Non-pigmented ciliary epithelial cell (primary cell): ENCODE measurements around the gene LRRC31.
A peak's percentile ranks its signal among the peaks of the same experiment; 100 is the strongest.

Experiments used
- DNase-seq: peaks from one replicate; pipeline ENCODE4 v3.0.0-alpha.2; 2010; ENCODE audit warnings: low read depth

LRRC31 gene

DNA sequence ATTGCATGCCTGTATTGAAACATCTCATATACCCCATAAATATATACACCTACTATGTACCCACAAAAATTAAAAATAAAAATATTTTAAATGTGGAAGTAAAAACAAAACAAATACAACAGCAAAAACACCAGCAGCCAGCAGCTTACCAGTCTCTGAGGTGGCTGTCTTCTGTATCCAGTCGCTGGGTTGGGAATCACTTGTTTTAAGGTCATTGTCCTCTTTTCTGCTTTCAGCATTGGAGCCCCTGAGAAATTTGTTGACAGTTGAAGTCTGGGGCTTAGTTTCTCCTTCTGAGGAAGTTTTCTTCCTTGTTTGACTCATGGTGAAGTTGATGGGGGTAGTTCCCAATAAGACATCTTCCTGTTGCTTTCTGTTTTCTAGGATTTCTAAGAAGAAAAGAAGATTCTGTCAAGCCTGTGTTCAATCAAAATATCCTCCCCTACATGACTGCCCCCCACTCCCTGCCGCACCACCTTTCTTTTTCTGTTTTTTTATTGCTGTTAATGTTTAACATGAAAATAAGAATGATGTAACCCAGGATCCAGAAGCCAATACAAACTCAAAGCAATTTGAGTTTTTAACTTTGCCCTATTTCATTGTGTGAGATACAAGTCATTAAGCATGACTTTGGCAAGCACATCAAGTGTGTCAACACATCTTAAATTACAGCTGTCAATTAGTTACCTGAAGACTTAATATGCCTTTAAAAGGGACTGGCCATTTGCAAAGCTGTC is at the start of gene LRRC31:
Gene LRRC31, minus strand, starts transcription at position 452 of the 737 bp plus-strand sequence. Its CDS starts 128 bp downstream, at position 324.
- DNase-seq = no peak

DNA sequence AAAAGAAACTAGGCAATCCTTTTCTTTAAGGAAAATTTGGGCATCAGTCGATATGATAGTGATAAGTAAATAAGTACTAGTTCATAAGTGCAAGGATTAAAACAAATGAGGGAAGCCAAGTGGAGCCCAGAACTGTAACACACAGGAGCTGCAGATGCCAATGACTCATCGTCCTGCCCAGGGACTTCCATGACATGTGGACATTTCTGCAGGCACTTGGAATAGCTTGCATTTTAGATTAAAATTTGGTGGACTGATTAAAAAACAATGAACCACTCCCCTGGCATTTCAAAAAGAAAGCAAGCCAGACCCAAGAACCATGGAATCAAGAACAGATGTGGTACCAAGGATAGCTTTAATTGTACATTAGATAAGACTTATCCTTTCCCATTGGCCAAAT is 44.6 kb upstream of the LRRC31 start:
- peak; percentile 8 for DNase-seq

DNA sequence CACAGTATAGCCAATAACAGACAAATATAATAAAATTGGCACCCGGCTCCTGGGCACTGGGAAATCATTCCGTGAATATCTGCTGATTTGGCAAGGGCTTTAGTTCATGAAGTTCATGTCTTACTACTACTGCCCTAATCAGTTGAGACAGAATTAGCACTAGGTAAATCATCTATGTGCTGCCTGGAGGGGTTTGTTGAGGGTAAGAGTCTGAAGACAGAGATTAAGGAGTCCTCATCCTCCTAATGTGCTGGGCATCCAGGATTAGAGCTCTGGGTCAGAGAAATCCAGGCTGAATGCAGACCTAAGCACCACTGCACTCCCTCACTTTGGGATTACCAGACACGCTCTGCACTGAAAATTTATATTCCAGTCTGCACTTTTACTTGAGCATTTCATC is 43.6 kb upstream of the LRRC31 start:
- DNase-seq = no peak

DNA sequence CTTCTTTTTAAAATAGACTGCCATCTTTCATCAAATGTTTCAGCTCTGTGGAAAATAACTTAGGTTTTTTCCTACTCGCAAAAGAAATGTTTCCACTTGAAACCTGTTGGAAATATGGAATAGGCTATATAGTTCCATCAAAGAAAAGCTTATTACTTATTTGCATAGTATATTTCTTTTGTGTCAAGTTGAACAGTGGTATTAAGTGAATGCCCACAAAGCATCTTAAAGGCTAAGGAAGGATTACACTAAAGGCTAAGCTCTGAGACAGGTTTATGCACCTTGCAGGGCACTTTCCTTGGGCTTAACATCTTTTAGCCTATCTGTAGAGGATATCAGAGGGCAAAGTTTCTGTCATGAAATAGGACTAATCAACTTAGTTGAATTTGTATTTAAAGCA is 41.5 kb upstream of the LRRC31 start, which contains the start of gene SAMD7:
Gene SAMD7, plus strand, starts transcription at position 301 of the 400 bp plus-strand sequence. CDS start 7,927 bp downstream, outside the sequence.
- DNase-seq = no peak

DNA sequence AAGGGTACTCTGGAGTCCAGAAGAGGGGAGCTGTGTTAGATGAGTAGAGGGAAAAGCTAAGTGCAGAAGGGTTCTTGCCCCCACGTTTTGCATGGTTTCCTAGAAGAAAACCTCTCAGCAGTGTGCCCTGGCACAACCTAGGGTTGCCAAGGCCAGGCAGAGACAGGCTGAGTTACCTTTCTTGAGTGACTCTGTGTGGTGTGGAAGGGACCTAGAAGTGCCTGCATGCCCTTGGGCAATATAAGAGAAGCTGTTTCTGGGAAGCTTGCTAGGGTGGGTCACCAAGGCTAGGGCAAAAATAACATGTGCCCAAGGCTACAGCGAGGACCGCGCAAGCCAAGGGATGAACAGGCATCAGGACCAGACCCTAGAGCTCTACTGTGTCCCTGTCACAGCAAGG is 38.2 kb upstream of the LRRC31 start:
- DNase-seq = no peak

DNA sequence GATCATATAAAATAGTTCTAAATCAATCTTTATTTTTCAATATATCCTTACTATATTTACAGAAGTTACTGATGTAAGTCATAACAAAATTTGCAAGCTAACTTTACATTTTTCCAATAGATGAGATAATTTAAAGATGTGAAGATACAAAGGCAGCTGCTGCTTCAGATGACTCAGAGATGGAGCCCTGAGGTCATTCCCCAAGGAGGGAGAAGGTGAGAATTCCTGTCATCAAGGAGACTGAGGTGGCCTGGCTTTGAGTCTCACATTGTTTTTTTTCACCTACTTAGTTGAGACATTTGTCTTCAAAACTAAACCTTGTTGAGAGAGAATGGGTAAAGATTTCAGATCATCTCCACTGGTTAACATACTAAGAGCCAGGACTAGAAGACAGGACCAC is 37.7 kb upstream of the LRRC31 start:
- no peak for DNase-seq

DNA sequence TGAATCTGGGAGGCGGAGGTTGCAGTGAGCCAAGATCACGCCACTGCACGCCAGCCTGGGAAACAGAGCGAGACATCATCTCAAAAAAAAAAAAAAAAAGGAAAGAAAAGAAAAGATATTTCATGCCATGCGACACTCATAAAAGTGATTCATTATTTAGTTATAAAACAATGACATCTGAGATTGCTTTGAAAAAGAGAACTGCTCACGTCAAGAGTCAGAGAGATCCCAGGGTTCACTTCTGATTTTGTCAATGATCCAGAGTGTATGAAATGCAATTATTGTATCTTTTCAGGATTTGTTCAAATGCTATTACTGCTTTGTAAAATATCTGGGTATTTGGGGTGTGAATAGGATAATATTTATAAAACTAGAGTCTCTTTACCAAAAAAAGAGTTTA is 35.7 kb upstream of the LRRC31 start:
- DNase-seq = no peak

DNA sequence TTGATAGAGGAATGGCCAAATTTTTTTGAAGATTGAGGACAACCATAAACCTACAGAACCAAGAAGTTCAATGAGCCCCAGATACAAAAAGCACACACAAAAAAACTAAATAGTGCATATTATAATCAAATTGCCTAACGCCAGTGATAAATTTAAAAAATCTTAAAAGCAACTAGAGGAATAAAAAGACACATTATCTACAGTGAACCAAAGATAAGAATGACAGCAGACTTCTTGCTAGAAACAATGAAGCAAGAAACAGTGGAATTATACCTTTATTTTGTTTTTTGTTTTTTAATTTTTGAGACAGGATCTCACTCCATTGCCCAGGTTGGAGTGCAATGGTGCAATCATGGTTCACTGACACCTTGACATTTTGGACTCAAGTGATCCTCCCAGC is 31.7 kb upstream of the LRRC31 start:
- no peak for DNase-seq

DNA sequence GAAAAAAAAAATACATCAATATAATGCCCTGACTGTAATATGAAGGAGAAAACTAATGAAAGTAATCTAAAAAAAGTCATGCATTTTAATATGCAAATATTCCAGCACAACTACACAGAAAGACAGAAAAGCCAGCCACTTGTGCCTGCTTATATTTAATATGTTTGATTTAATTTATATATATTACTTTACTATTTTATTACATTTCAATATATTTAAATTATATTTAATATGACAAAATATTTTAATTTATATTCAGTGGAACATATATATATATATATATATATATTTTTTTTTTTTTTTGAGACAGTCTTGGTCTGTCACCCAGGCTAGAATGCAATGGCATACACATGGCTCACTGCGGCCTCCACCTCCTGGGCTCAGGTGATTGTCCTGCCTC is 27.5 kb upstream of the LRRC31 start:
- no peak for DNase-seq

DNA sequence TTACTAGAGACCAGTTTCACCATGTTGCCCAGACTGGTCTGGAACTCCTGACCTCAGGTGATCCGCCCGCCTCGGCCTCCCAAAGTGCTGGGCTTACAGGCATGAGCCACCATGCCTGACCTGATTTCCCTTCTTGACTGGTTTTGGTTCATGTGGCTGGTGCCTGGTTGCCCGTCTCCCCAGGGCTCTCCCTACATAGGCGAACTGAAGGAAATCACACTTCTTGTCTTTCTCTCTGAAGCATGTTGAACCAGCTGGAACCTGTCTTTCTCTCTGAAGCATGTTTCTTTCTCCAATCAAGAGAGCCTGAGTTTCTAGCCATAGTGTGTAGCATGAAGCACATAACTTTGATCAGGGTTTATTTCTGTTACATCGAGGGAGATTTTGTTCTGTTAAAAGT is 25.3 kb upstream of the LRRC31 start:
- no peak for DNase-seq

DNA sequence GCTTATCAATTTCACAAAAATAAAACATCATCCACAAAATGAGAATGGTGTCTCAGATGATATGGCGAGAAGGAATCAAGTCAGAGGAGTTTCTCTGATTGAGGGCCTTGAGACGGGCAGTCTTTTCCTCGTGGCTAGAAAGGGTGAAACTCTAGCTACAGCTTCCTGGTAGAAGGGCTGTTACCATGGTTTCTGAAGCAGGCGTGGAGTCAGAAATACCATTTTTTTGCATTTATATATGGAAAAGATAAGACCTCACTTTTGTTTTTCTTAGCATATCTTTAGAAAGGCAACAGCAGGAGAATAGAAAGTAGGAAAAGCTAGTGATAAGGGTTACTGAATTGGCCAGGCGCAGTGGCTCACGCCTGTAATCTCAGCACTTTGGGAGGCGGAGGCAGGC is 24.4 kb upstream of the LRRC31 start:
- DNase-seq = no peak

DNA sequence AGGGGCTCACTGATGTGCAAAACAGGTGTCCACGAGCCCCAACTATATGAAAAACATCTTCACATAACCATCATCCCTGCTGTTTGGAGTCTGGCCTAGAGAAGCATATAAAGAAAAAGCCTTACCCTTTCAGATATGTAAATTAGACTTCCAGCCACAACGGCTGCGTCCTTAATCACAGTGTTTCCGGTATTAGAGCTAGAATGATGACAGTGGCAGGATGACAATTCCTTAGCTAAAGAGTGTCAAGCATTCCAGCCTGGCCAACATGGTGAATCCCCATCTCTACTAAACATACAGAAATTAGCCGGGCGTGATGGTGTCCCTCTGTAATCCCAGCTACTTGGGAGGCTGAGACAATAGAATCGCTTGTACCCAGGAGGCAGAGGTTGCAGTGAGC is 22.2 kb upstream of the LRRC31 start:
- no peak for DNase-seq

DNA sequence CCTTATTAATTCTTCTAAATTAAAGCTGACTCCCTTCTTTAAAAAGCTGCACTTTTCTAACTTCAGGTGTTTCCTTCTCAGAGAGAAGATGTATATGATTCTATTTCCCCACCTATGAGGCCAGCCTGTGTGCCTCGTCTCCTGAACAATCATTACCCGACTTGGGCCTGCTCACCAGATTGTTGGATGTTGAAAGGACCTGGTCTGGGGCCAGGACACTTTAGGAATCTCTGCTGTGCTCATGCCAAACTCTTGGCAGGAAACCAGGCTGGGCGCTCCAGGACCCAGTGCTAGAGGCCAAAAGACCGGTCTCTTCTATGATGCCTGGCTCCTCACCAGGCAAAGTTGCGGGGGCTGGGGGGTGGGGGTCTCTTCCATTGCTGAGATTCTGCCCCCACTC is 16.9 kb upstream of the LRRC31 start:
- no peak for DNase-seq

DNA sequence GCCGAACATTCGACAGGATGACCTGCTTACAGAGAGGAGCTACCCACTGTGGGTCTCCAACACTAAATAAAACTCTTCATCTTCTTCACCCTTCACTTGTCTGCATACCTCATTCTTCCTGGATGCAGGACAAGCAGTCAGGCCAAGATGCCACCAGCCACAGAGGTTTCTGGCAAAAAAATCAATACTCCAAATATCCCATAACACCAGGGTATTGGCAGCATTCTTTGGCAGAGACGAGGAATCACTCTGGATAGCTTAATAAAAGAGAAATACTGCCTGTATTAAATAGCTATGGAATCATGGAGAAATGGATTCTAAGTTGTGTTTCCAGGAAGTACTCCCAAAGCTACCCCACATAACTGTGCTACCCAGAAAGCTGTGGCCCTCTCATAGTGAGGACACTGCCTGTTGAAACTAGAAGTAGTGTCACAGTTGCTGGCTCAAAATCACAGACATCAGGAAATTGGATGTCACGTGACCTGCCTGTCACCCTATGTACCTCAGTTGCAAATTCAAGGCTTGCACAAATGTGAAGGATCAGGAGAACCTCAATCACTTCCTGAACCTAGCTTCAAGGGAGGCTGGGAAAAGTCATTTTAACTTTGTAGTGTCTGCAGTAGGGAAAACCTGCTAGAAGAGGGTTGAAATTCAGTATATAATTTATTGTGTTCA is 11.0 kb upstream of the LRRC31 start:
- no peak for DNase-seq

DNA sequence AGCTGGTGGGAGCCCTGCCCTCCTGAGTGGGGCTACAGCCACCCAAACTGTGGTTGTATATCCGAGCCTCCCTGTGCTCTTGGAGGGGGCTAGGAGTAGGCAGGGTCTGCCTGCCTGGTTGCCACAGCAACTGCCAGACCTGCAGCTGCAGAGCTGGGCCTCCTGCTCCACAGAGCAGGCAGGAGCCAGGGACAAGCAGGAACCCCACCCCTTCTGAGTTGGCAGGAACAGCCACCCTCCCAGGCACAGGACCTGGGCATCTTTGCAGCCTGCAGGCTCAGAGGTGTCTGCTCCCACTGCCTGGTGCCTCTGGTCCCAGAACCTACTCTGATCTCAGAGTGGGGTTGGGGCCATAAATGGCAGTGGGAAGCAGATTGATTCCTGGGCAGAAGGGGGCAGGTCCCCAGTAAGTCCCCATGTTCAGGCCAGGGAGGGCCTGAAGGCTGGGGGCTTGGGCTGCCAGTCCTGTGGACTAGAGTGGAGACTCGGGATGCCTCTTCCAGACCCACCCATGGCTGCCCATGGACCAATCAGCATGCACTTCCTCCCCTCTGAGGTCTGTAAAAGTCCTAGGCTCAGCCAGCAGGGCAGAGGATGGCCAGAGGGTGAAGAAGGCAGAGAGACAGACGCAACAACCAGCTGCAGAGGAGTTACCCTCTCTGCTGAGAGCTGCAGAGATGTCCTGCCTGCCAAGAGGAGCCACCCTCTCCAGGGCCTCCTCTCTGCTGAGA is 10.3 kb upstream of the LRRC31 start:
- no peak for DNase-seq

DNA sequence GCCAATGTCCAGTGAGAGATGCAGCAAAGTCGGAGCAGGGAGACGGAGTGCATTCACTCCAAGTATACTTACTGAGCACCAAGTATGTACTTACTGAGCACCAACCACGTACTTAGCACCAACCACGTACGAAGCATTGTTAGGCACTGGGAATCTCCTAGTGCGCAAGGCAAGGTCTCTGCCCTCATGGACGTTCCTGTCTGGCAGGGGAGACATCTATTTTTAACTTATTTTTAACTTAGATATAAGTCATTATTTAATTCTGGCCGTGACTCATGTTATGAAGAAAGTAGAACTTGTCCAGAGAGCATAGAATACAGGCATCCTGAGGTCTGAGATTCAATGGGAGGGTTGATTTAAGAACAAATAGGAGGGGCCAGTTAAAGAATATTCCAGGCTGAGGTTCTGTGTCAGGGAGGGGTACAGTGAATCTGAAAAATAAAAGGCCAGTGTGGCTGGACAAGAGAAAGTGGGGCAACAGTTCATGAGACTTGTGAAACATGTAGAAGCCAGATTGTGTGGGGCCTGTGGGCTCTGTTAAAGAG is 9.3 kb upstream of the LRRC31 start:
- DNase-seq = no peak

DNA sequence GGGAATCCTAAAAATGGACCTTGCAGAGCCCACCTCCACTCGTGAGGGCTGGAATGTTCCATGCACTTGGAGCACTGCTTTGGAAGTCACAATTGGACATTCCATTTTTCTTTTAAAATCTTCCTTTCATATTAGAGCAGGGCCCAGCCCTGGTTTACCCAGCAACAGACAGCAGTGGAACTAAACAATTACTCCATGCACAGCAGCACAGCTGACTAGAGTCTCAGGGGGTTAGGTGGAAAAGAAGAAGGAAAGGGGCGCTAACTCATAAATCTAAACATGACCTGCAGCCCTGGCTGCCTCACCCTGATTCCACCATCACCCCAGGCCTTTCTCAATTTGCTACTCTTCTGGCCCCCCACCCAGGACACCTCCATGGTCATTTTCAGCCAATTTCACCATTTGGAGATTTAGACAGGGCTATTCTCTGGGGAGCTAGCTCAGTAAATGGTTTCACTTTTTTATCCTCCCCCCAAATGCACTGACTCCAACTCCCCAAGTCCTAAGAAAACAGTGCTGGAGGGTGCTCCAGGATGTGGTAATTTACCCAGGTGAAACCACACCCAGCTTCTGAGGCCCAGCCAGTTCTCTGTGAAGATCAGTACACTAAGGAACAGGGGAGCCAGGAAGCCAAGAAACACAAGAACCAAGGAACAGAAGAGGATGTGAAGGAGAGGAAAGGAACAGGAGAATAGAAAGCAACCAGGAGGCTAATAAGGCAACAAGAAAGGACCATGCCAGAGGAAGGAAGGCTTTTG is 1.6 kb upstream of the LRRC31 start:
- DNase-seq = no peak

DNA sequence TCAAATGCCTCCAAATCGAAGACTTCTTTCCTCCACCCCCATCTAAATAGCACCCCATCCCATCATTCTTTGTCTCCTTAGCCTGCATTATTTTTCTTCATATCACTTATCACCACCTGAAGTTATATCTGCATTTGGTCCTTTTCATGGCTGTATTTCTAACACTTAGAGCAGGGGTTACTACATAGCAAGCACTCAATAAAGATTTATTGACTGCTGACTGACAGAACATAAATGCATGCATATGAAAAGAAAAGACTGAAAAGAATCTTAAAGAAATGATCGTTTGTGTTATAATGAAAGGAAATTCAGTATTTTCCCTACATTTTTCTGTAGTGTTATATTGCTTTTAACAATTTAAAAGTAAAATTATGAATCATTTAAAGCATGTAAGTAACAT is 1.4 kb downstream of the LRRC31 start:
- DNase-seq = no peak

DNA sequence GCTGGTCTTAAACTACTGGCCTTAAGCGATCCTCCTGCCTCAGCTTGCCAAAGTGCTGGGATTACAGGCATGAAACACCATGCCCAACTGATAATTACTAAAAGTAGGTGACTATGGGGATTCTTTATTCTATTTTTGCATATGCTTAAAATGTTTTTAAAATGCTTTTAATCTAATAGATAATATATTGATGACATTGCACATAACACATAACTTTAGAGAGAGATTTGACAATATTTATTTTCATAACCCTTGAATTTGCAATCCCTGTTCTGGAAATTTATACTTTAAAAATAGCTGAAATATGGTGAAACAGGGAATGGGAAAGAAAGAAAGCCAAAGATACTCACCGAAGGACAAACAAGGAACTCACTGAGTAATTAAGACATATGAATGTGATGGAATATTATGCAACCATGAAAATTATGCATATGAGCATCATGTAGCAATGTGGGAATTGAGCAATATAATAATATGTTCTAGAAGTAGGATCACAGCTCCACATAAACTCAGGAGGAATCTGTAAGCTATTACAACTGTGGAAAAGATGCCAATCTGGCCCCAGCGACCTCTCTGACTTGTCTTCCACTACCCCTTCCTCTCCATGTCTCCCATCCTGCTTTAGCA is 2.0 kb downstream of the LRRC31 start:
- no peak for DNase-seq

DNA sequence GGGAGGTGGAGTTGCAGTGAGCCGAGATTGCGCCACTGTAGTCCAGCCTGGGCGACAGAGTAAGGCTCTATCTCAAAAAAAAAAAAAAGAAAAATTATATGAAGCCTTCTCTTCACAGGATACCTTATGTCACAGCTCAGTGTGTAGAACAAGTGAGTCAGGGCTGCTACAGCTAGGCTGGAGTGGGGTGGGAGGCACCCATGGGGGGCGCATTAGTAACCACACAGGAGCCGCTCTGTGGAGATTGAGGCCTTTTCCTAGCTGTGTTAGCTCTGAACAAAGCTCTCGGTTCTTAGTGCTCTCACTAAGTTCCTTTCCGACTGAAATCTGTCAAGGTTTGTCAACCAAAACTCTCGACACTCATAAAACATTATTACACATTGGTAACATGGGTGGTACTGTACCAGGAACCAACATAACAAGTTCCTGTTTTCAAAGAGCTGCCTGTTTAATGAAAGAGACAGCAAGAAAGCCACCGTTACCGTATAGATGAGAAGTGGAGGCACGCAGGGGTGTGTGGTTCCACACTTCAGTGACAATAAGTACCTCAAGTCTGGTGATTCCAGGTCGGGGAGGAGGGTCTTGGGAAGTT is 4.5 kb downstream of the LRRC31 start:
- no peak for DNase-seq

DNA sequence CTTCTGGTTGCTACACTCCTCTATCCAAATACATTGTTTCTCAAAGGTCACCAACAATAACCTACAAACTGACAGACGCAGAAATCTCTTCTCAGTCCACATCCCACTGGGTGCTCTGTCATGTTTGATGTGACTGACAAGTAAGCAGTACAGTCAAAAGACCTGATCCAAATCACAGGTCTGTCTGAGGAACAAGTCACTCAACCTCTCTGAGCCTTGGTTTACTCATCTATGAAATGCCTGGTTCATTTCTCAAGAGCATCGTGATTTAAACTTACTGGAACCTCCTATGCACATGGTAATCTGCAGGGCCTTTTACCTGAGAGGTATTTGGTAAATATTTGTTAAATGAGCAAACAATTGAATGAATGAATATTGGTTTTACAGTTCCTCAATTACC is 5.5 kb downstream of the LRRC31 start:
- DNase-seq = no peak
